ENCODE results near the gene PAAF1.
A peak's percentile ranks its signal among the peaks of the same experiment; 100 is the strongest.

Gene PAAF1

GRCh38 chr11:73889536-73889935 is 12.7 kb downstream of the PAAF1 start:
- no peak for DNase-seq (ENCODE audit: low read depth)
- no peak overlapping the region for H3K4me3 ChIP-seq (ENCODE audit: low read depth, low read length)
- no peak for TF ChIP-seq CTCF (IDR thresholded peaks at IDR 0.05; ENCODE audit: low read depth, low read length, missing control alignments)
- in situ Hi-C loops (cut with HindIII; ENCODE audit: low sequenced_read_pairs) = no loop called here

GRCh38 chr11:73893041-73893440 is 16.2 kb downstream of the PAAF1 start:
- no peak for TF ChIP-seq CTCF (IDR thresholded peaks at IDR 0.05; ENCODE audit: low read depth, low read length, missing control alignments)
- in situ Hi-C loops (cut with HindIII; ENCODE audit: low sequenced_read_pairs) = no loop called here
- no peak for DNase-seq (ENCODE audit: low read depth)
- no peak overlapping the region for H3K4me3 ChIP-seq (ENCODE audit: low read depth, low read length)

DNA sequence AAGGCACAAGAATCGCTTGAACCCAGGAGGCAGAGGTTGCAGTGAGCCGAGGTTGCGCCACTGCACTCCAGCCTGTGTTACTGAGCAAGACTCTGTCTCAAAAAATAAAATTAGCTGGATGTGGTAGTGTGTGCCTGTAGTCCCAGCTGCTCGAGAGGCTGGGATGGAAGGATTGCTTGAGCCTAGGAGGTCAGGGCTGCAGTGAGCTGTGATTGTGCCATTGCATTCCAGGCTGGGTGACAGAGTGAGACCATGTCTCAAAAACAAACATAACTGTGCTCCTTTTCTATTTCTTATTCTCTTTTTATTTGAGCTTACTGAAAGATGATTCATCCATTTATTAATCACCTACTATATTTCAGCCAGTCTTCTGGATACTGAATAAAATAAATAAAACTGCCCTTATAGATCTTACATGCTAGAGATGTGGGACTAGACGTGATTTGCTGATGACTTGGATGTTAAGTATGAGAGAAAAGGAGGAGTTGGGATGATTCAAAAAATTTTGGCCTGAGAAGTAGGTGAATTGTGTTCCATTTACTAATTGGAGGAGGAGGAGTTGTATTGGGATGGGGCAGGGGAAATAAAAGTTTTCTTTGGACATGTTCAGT is 18.0 kb downstream of the PAAF1 start:
- no peak for DNase-seq (ENCODE audit: low read depth)
- no peak overlapping the region for H3K4me3 ChIP-seq (ENCODE audit: low read depth, low read length)
- in situ Hi-C loops (cut with HindIII; ENCODE audit: low sequenced_read_pairs) = no loop called here
- TF ChIP-seq CTCF (IDR thresholded peaks at IDR 0.05; ENCODE audit: low read depth, low read length, missing control alignments) = no peak

DNA sequence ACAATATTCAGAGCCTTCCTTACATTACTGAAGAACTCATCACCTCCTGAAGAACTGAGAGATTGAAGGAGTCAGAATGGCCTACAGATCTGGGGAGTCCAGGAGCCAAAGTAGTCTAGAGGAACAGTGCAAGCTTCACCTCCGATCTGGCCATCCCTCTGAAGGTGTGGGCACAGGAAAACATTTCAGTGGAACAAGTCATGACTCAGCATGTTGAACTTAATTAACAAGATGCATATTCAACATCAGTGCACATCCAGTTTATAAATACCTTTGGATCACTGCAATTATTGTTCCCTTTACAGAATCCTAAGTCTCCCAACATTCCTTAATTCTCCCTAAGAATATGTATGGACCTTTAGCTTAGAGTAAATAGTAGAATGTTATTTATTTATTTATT is 25.5 kb downstream of the PAAF1 start:
- DNase-seq (ENCODE audit: low read depth) = no peak
- in situ Hi-C loops (cut with HindIII; ENCODE audit: low sequenced_read_pairs) = no loop called here
- no peak overlapping the region for H3K4me3 ChIP-seq (ENCODE audit: low read depth, low read length)
- TF ChIP-seq CTCF (IDR thresholded peaks at IDR 0.05; ENCODE audit: low read depth, low read length, missing control alignments) = no peak

GRCh38 chr11:73907191-73907590 is 30.4 kb downstream of the PAAF1 start:
- TF ChIP-seq CTCF (IDR thresholded peaks at IDR 0.05; ENCODE audit: low read depth, low read length, missing control alignments) = peak; percentile 20
- H3K4me3 ChIP-seq (ENCODE audit: low read depth, low read length) = no peak overlapping the region
- DNase-seq (ENCODE audit: low read depth) = no peak
- in situ Hi-C loops (cut with HindIII; ENCODE audit: low sequenced_read_pairs) = no loop called here

- DNase-seq (ENCODE audit: low read depth) = no peak
- TF ChIP-seq CTCF (IDR thresholded peaks at IDR 0.05; ENCODE audit: low read depth, low read length, missing control alignments) = no peak
- no peak overlapping the region for H3K4me3 ChIP-seq (ENCODE audit: low read depth, low read length)
- in situ Hi-C loops (cut with HindIII; ENCODE audit: low sequenced_read_pairs) = no loop called here
Observed at GRCh38 chr11:73912026-73912425, 35.2 kb downstream of the PAAF1 start.

Measured in astrocyte of the cerebellum (primary cell).